Large intestine (tissue), 3 donors: ENCODE data around the gene ATG4D. TPM values are rescaled to one million over a fixed set of nuclear protein-coding genes. Genes with fewer than 3 reads are reported as not detected.

Experiments used
- DNase-seq, 2 donors: peaks; one replicate each; pipeline versions ENCODE4 v3.0.0 to v3.0.0-alpha.2; 2013
- H3K27ac ChIP-seq: one replicate; pipeline ENCODE4 v1.5.1; 2013; ENCODE audit warnings: low read length
- H3K27me3 ChIP-seq: 2 replicates; pipeline ENCODE4 v1.6.1; 2013; ENCODE audit warnings: low read length; ENCODE audit not compliant: control insufficient read depth, insufficient read depth
- H3K36me3 ChIP-seq: 2 replicates; pipeline ENCODE4 v1.6.1; 2013; ENCODE audit warnings: low read length; ENCODE audit not compliant: control insufficient read depth, insufficient read depth
- H3K4me1 ChIP-seq: one replicate; pipeline ENCODE4 v1.6.1; 2013; ENCODE audit warnings: low read length; ENCODE audit not compliant: control insufficient read depth, insufficient read depth
- H3K4me3 ChIP-seq: one replicate; pipeline ENCODE4 v1.5.1; 2013; ENCODE audit warnings: low read length
- H3K9me3 ChIP-seq: one replicate; pipeline ENCODE4 v1.6.1; 2013; ENCODE audit warnings: mild to moderate bottlenecking, low read depth, low read length, moderate library complexity; ENCODE audit not compliant: control insufficient read depth
- WGBS: methylation state at CpG from one replicate; pipeline ENCODE4 v1.1.5; 2013; ENCODE audit warnings: low lambda C conversion rate; ENCODE audit not compliant: insufficient coverage; 5-methylcytosine and 5-hydroxymethylcytosine counted together
- polyA plus RNA-seq: library from polyadenylated mRNA; unstranded; fragments of 120-200 nt; gene quantifications from one replicate; pipeline ENCODE4 v1.2.1, GENCODE V29; 2013

The ATG4D gene
- polyA plus RNA-seq, 1 donor = 30.0 TPM

- H3K27ac ChIP-seq = no peak overlapping the region
- no peaks in the 10 kb centered on the region for H3K4me1 ChIP-seq
- H3K27me3 ChIP-seq = no peaks in the 10 kb centered on the region
- H3K36me3 ChIP-seq = peaks cover 21% of the 10 kb centered on the region
- WGBS = 85% methylated on average over 2 of the region's 6 CpGs
- no peak for DNase-seq
- H3K4me3 ChIP-seq = no peak overlapping the region
- no peaks in the 10 kb centered on the region for H3K9me3 ChIP-seq
Observed at GRCh38 chr19:10575011-10575716, 31.5 kb downstream of the ATG4D start.

DNA sequence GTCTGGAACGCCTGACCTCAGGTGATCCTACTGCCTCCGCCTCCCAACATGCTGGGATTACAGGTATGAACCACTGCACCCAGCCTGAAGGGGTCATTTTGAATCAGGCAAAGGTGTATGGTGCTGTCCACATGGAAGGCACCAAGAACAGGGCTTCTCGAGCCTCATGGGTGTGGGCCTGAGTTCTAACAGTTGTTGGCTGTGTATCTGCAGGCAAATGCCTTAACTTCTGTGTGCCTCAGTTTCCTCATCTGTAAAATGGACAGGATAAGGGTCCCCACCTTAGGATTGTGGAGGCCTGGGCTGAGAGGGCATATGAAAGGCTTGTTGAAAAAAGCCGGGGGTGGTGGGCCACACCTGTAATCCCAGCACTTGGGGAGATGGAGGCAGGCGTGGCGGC lies 34.2 kb downstream of the ATG4D start:
- H3K27me3 ChIP-seq = no peaks in the 10 kb centered on the region
- peaks cover 30% of the 10 kb centered on the region for H3K36me3 ChIP-seq
- no peak for DNase-seq
- H3K9me3 ChIP-seq = no peaks in the 10 kb centered on the region
- no peaks in the 10 kb centered on the region for H3K4me1 ChIP-seq
- H3K27ac ChIP-seq = no peak overlapping the region
- WGBS = no CpG with 5 or more reads among the region's 6 CpGs
- H3K4me3 ChIP-seq = no peak overlapping the region

GRCh38 chr19:10580979-10581631 lies 37.4 kb downstream of the ATG4D start:
- no peak overlapping the region for H3K4me3 ChIP-seq
- H3K27ac ChIP-seq = no peak overlapping the region
- no peaks in the 10 kb centered on the region for H3K27me3 ChIP-seq
- peak; percentile 78 to 85 for DNase-seq
- H3K4me1 ChIP-seq = no peaks in the 10 kb centered on the region
- WGBS = no CpG with 5 or more reads among the region's 31 CpGs
- H3K9me3 ChIP-seq = no peaks in the 10 kb centered on the region
- H3K36me3 ChIP-seq = peaks cover 26% of the 10 kb centered on the region

GRCh38 chr19:10582091-10582490 lies 38.4 kb downstream of the ATG4D start:
- no peaks in the 10 kb centered on the region for H3K4me1 ChIP-seq
- H3K4me3 ChIP-seq = no peak overlapping the region
- peaks cover 5% of the 10 kb centered on the region for H3K27me3 ChIP-seq
- peaks cover 25% of the 10 kb centered on the region for H3K36me3 ChIP-seq
- no CpG with 5 or more reads among the region's 13 CpGs for WGBS
- no peak overlapping the region for H3K27ac ChIP-seq
- no peaks in the 10 kb centered on the region for H3K9me3 ChIP-seq
- DNase-seq = no peak

DNA sequence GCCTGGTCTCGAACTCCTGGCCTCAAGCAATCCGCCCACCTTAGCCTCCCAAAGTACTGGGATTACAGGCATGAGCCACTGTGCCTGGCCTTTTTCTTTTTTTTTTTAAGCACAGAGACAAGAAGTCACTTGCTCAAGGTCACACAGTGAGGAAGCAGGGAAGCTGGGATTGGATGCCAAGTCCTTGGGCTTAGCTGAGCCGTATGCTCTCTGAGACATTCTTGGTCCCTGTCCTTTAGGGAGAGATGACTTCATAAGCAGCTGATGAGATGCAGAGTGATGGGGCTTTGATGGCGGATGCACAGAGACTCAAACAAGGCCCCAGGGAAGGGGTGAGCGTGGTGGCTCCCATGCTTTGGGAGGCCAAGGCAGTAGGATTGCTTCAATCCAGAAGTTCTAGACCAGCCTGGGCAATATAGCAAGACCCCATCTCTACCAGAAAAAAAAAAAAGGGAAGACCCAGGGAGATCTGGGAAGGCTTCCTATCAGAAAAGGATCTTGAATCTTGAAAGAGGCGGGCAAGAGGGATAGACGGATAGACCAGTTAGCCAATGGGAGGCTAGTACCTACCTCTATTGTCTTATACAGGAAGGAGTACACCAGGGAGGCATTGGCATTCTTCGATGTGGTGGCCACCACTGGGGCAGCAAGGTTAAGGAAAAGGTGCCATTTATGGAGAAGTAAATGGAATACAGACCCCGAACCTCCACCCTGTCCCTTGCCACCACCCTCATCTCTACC lies 39.5 kb downstream of the ATG4D start:
- 100% methylated on average over 1 of the region's 9 CpGs for WGBS
- no peak for DNase-seq

DNA sequence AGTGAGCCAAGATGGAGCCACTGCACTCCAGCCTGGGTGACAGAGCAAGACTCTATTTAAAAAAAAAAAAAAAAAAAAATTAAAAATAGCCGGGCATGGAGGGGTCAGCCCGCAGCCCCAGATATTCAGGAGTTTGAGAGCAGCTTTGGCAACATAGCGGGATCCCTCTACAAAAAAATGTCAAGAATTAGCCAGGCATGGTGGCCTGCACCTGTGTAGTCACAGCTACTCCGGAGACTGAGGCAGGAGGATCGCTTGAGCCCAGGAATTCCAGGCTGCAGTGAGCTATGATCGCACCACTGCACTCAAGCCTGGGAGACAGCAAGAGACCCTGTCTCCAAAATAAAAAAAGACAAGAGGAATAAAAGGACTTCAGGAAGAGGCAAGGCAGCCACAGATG lies 42.7 kb downstream of the ATG4D start:
- no peaks in the 10 kb centered on the region for H3K4me1 ChIP-seq
- H3K4me3 ChIP-seq = peak overlapping the region; percentile 60
- no peak for DNase-seq
- 80% methylated on average over 1 of the region's 6 CpGs for WGBS
- peaks cover 7% of the 10 kb centered on the region for H3K36me3 ChIP-seq
- H3K27me3 ChIP-seq = peaks cover 11% of the 10 kb centered on the region
- H3K27ac ChIP-seq = no peak overlapping the region
- no peaks in the 10 kb centered on the region for H3K9me3 ChIP-seq

More for the DNA sequence above, 39.5 kb downstream of the ATG4D start:
- H3K4me1 ChIP-seq = no peaks in the 10 kb centered on the region
- no peak overlapping the region for H3K4me3 ChIP-seq
- no peak overlapping the region for H3K27ac ChIP-seq
- H3K9me3 ChIP-seq = no peaks in the 10 kb centered on the region
- peaks cover 20% of the 10 kb centered on the region for H3K36me3 ChIP-seq
- peaks cover 8% of the 10 kb centered on the region for H3K27me3 ChIP-seq

DNA sequence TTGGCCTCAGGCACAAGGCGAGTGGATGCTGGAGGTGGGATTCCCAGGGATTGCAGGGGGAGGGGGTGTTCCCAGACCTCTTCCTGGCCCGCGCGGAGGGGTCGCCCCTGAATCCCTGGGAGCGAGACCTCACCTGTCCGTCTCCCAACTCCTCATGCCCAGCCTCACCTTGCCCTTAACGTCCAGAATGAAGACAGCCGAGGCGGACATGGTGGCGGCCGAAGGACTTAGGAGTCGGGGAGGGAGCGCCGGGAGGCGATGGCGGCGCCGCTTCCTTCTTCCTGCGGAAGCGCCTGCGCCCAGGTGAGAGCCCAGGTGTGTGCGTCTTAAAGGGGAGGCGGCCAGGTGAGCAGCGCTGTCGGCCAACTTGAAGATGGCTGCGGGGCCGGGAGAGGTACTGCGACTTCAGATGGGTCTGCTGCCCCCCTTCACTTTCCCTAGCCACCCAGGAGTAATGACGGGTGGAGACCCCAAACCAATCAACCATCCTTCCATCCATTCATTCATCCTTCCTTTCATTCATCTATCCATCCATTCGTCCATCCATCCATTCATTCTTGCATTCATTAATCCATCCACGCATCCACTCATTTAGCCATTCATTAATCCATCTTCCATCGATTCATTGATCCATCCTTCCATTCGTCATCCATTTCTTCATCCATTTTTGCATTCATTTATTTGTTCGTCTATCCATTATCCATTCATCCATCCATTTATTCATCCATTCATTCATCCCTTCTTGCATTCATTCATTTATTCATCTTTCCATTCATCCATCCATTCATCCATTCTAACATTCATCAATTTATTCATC lies 43.5 kb downstream of the ATG4D start, which contains the start of gene AP1M2:
Gene AP1M2 (minus strand): TSS at position 291 of the 817 bp plus-strand sequence. CDS start 81 bp downstream, at position 210.
- Histone ChIP-seq H3K27ac (peak within 1 kb of the TSS; percentile 14), H3K36me3 (peaks cover 4% of the 10 kb centered on the region)
- WGBS = 69% methylated on average over 6 of the region's 35 CpGs

DNA sequence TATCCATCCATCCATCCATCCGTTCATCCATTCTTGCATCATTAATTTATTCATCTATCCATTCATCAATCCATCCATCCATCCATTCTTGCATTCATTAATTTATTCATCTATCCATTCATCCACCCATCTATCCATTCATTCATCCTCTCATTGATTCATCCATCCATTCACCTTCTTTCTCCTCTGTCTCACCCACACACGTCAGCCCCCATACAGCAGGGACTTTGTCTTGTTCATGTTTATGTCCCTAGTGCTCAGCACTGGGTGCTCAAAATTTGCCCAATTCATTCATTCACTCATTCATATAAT lies 44.1 kb downstream of the ATG4D start:
- Histone ChIP-seq H3K27ac (no peak overlapping the region), H3K36me3 (peaks cover 4% of the 10 kb centered on the region), H3K9me3 (no peaks in the 10 kb centered on the region), H3K27me3 (peaks cover 11% of the 10 kb centered on the region), H3K4me1 (no peaks in the 10 kb centered on the region), H3K4me3 (no peak overlapping the region)
- DNase-seq = no peak
- WGBS = 92% methylated on average over 2 of the region's 2 CpGs

More for the DNA sequence above, 43.5 kb downstream of the ATG4D start, which contains the start of gene AP1M2:
- Histone ChIP-seq H3K9me3 (no peaks in the 10 kb centered on the region), H3K4me3 (peak within 1 kb of the TSS; percentile 60), H3K4me1 (no peaks in the 10 kb centered on the region), H3K27me3 (peaks cover 11% of the 10 kb centered on the region)
- DNase-seq = peak; percentile 46 to 72

GRCh38 chr19:10593148-10593547 lies 49.4 kb downstream of the ATG4D start:
- no peak for DNase-seq
- H3K9me3 ChIP-seq = no peaks in the 10 kb centered on the region
- H3K27me3 ChIP-seq = peaks cover 4% of the 10 kb centered on the region
- no peaks in the 10 kb centered on the region for H3K36me3 ChIP-seq
- WGBS = no CpG with 5 or more reads among the region's 7 CpGs
- H3K4me1 ChIP-seq = no peaks in the 10 kb centered on the region
- H3K4me3 ChIP-seq = no peak overlapping the region
- H3K27ac ChIP-seq = no peak overlapping the region
